Stomach smooth muscle (tissue), 2 donors: ENCODE measurements around the gene CNTN4.

Source experiments
- H3K27ac ChIP-seq: one replicate; pipeline ENCODE4 v1.7.0; 2013; ENCODE audit warnings: mild to moderate bottlenecking, low read length, inconsistent platforms
- H3K27me3 ChIP-seq, 2 donors: one replicate each; pipeline ENCODE4 v1.7.0; 2013; ENCODE audit warnings: low read length in 2 of 2; ENCODE audit not compliant: insufficient read depth in 2 of 2, control insufficient read depth in 1 of 2
- H3K36me3 ChIP-seq, 2 donors: one replicate each; pipeline ENCODE4 v1.7.0; 2013; ENCODE audit warnings: low read length in 2 of 2; ENCODE audit not compliant: control insufficient read depth in 2 of 2, insufficient read depth in 2 of 2
- H3K4me1 ChIP-seq: one replicate; pipeline ENCODE4 v1.7.0; 2013; ENCODE audit warnings: low read length; ENCODE audit not compliant: control insufficient read depth, insufficient read depth
- H3K4me3 ChIP-seq, 2 donors: one replicate each; pipeline ENCODE4 v1.7.0; 2013; ENCODE audit warnings: low read length in 2 of 2
- H3K9ac ChIP-seq, 2 donors: one replicate each; pipeline ENCODE4 v1.7.0; 2013; ENCODE audit warnings: low read length in 2 of 2, mild to moderate bottlenecking in 1 of 2
- H3K9me3 ChIP-seq, 2 donors: one replicate each; pipeline ENCODE4 v1.7.0; 2013; ENCODE audit warnings: low read length in 2 of 2; ENCODE audit not compliant: control insufficient read depth in 2 of 2
- donor health status: healthy.
- donor health status: Pancreatic carcinoma.

CNTN4 gene

GRCh38 chr3:2862366-2862765 lies 763.7 kb downstream of the CNTN4 start:
- no peaks in the 10 kb centered on the region for H3K36me3 ChIP-seq
- no peaks in the 10 kb centered on the region for H3K4me1 ChIP-seq
- no peak overlapping the region for H3K27ac ChIP-seq
- no peak overlapping the region for H3K4me3 ChIP-seq
- no peaks in the 10 kb centered on the region for H3K27me3 ChIP-seq
- no peaks in the 10 kb centered on the region for H3K9me3 ChIP-seq
- H3K9ac ChIP-seq, result no peak overlapping the region

- Histone ChIP-seq H3K4me3 (no peak overlapping the region), H3K27ac (no peak overlapping the region), H3K4me1 (no peaks in the 10 kb centered on the region), H3K9ac (no peak overlapping the region), H3K36me3 (no peaks in the 10 kb centered on the region), H3K27me3 (no peaks in the 10 kb centered on the region), H3K9me3 (no peaks in the 10 kb centered on the region)
Observed at GRCh38 chr3:2863127-2863526, 764.5 kb downstream of the CNTN4 start.

GRCh38 chr3:2869905-2870304 lies 771.2 kb downstream of the CNTN4 start:
- H3K4me1 ChIP-seq, result no peaks in the 10 kb centered on the region
- H3K27me3 ChIP-seq, result no peaks in the 10 kb centered on the region
- H3K9me3 ChIP-seq, result no peaks in the 10 kb centered on the region
- no peak overlapping the region for H3K9ac ChIP-seq
- no peak overlapping the region for H3K27ac ChIP-seq
- H3K4me3 ChIP-seq, result no peak overlapping the region
- H3K36me3 ChIP-seq, result no peaks in the 10 kb centered on the region

GRCh38 chr3:2870724-2871333 lies 772.2 kb downstream of the CNTN4 start:
- Histone ChIP-seq H3K36me3 (no peaks in the 10 kb centered on the region), H3K4me1 (no peaks in the 10 kb centered on the region), H3K4me3 (no peak overlapping the region), H3K27ac (no peak overlapping the region), H3K9me3 (no peaks in the 10 kb centered on the region), H3K27me3 (no peaks in the 10 kb centered on the region), H3K9ac (no peak overlapping the region)

- Histone ChIP-seq H3K9me3 (no peaks in the 10 kb centered on the region), H3K27me3 (no peaks in the 10 kb centered on the region), H3K36me3 (no peaks in the 10 kb centered on the region), H3K4me3 (no peak overlapping the region), H3K27ac (no peak overlapping the region), H3K9ac (no peak overlapping the region), H3K4me1 (no peaks in the 10 kb centered on the region)
Observed at GRCh38 chr3:2872884-2873283, 774.2 kb downstream of the CNTN4 start.

GRCh38 chr3:2873986-2874385 lies 775.3 kb downstream of the CNTN4 start:
- no peak overlapping the region for H3K27ac ChIP-seq
- no peaks in the 10 kb centered on the region for H3K4me1 ChIP-seq
- H3K27me3 ChIP-seq, result no peaks in the 10 kb centered on the region
- H3K36me3 ChIP-seq, result no peaks in the 10 kb centered on the region
- no peaks in the 10 kb centered on the region for H3K9me3 ChIP-seq
- no peak overlapping the region for H3K9ac ChIP-seq
- H3K4me3 ChIP-seq, result no peak overlapping the region

GRCh38 chr3:2875699-2876098 lies 777.0 kb downstream of the CNTN4 start:
- Histone ChIP-seq H3K4me3 (no peak overlapping the region), H3K9me3 (no peaks in the 10 kb centered on the region), H3K27me3 (no peaks in the 10 kb centered on the region), H3K36me3 (no peaks in the 10 kb centered on the region), H3K9ac (no peak overlapping the region), H3K27ac (no peak overlapping the region), H3K4me1 (no peaks in the 10 kb centered on the region)

GRCh38 chr3:2876362-2876761 lies 777.7 kb downstream of the CNTN4 start:
- Histone ChIP-seq H3K4me3 (no peak overlapping the region), H3K27ac (no peak overlapping the region), H3K9ac (no peak overlapping the region), H3K27me3 (no peaks in the 10 kb centered on the region), H3K36me3 (no peaks in the 10 kb centered on the region), H3K4me1 (no peaks in the 10 kb centered on the region), H3K9me3 (no peaks in the 10 kb centered on the region)

- no peak overlapping the region for H3K9ac ChIP-seq
- H3K4me3 ChIP-seq, result no peak overlapping the region
- H3K9me3 ChIP-seq, result no peaks in the 10 kb centered on the region
- H3K36me3 ChIP-seq, result no peaks in the 10 kb centered on the region
- no peaks in the 10 kb centered on the region for H3K27me3 ChIP-seq
- no peaks in the 10 kb centered on the region for H3K4me1 ChIP-seq
- H3K27ac ChIP-seq, result no peak overlapping the region
Observed at GRCh38 chr3:2879023-2879422, 780.4 kb downstream of the CNTN4 start.

GRCh38 chr3:2879587-2879986 lies 780.9 kb downstream of the CNTN4 start:
- H3K4me3 ChIP-seq, result no peak overlapping the region
- H3K4me1 ChIP-seq, result no peaks in the 10 kb centered on the region
- H3K27ac ChIP-seq, result no peak overlapping the region
- H3K27me3 ChIP-seq, result no peaks in the 10 kb centered on the region
- H3K36me3 ChIP-seq, result no peaks in the 10 kb centered on the region
- no peak overlapping the region for H3K9ac ChIP-seq
- no peaks in the 10 kb centered on the region for H3K9me3 ChIP-seq

- H3K9ac ChIP-seq, result no peak overlapping the region
- H3K4me3 ChIP-seq, result no peak overlapping the region
- no peaks in the 10 kb centered on the region for H3K27me3 ChIP-seq
- H3K4me1 ChIP-seq, result no peaks in the 10 kb centered on the region
- H3K27ac ChIP-seq, result no peak overlapping the region
- no peaks in the 10 kb centered on the region for H3K9me3 ChIP-seq
- no peaks in the 10 kb centered on the region for H3K36me3 ChIP-seq
Observed at GRCh38 chr3:2880218-2880756, 781.6 kb downstream of the CNTN4 start.
